Measurements from ENCODE around the gene OSBPL6. TPM values are rescaled to one million over a fixed set of nuclear protein-coding genes. Genes with fewer than 3 reads are reported as not detected.
A peak's percentile ranks its signal among the peaks of the same experiment; 100 is the strongest.
"Not testable (repeated sequence)": the region's sequence is repeated elsewhere in the genome, so short reads cannot be mapped to it uniquely, and the experiment has no call there.

The OSBPL6 gene
- total RNA-seq, 1 donor: 5.2 TPM

GRCh38 chr2:178195390-178196166 lies 1.3 kb downstream of the OSBPL6 start:
- no peak for DNase-seq (ENCODE audit: low read depth)
- H3K4me3 ChIP-seq (ENCODE audit: low read depth, low read length): peak overlapping the region; percentile 82
- no peak for TF ChIP-seq CTCF (IDR thresholded peaks at IDR 0.05; ENCODE audit: insufficient read depth, low read length)

- no peak overlapping the region for H3K4me3 ChIP-seq (ENCODE audit: low read depth, low read length)
- TF ChIP-seq CTCF (IDR thresholded peaks at IDR 0.05; ENCODE audit: insufficient read depth, low read length): no peak
- no peak for DNase-seq (ENCODE audit: low read depth)
Observed at GRCh38 chr2:178197791-178198190, 3.5 kb downstream of the OSBPL6 start.

- not testable (repeated sequence) for DNase-seq (ENCODE audit: low read depth)
Observed at GRCh38 chr2:178198441-178198840, 4.1 kb downstream of the OSBPL6 start.

GRCh38 chr2:178199334-178199733 lies 5.0 kb downstream of the OSBPL6 start:
- no peak for DNase-seq (ENCODE audit: low read depth)
- H3K4me3 ChIP-seq (ENCODE audit: low read depth, low read length): no peak overlapping the region
- TF ChIP-seq CTCF (IDR thresholded peaks at IDR 0.05; ENCODE audit: insufficient read depth, low read length): no peak

More at GRCh38 chr2:178198441-178198840, 4.1 kb downstream of the OSBPL6 start:
- H3K4me3 ChIP-seq (ENCODE audit: low read depth, low read length): not testable (repeated sequence)

- no peak for TF ChIP-seq CTCF (IDR thresholded peaks at IDR 0.05; ENCODE audit: insufficient read depth, low read length)
- DNase-seq (ENCODE audit: low read depth): no peak
- H3K4me3 ChIP-seq (ENCODE audit: low read depth, low read length): no peak overlapping the region
Observed at GRCh38 chr2:178200331-178200730, 6.0 kb downstream of the OSBPL6 start.

- TF ChIP-seq CTCF (IDR thresholded peaks at IDR 0.05; ENCODE audit: insufficient read depth, low read length): no peak
- no peak overlapping the region for H3K4me3 ChIP-seq (ENCODE audit: low read depth, low read length)
- DNase-seq (ENCODE audit: low read depth): no peak
Observed at GRCh38 chr2:178202927-178203326, 8.6 kb downstream of the OSBPL6 start.

- H3K4me3 ChIP-seq (ENCODE audit: low read depth, low read length): no peak overlapping the region
- no peak for TF ChIP-seq CTCF (IDR thresholded peaks at IDR 0.05; ENCODE audit: insufficient read depth, low read length)
- DNase-seq (ENCODE audit: low read depth): no peak
Observed at GRCh38 chr2:178204977-178205376, 10.7 kb downstream of the OSBPL6 start.

All from fibroblast of the aortic adventitia (primary cell).